Neural cell (in vitro differentiated cells): ENCODE data around the gene DNAJB7. TPM values are rescaled to one million over a fixed set of nuclear protein-coding genes. Genes with fewer than 3 reads are reported as not detected.
A peak's percentile ranks its signal among the peaks of the same experiment; 100 is the strongest.

Experiments used
- H2AFZ ChIP-seq: fragments of 200-600, 300-800 bp; sonication (generic), shearing (Covaris generic); 2 replicates; pipeline ENCODE4 v1.6.0; 2014; ENCODE audit warnings: low read depth, mild to moderate bottlenecking, antibody characterized with exemption, low read length, moderate library complexity
- H3F3A ChIP-seq: fragments of 200-600 bp; shearing (Covaris generic); 2 replicates; pipeline ENCODE4 v1.6.1; 2016; ENCODE audit warnings: mild to moderate bottlenecking, moderate library complexity, mixed read lengths, antibody characterized with exemption, low read length; ENCODE audit not compliant: insufficient read depth, poor library complexity, severe bottlenecking
- H3K27ac ChIP-seq: fragments of 200-600, 300-800 bp; sonication (generic), shearing (Covaris generic); 2 replicates; pipeline ENCODE4 v1.5.1; 2014; ENCODE audit warnings: mild to moderate bottlenecking, low read length, moderate library complexity
- H3K27me3 ChIP-seq: fragments of 300-800, 200-600 bp; sonication (generic), shearing (Covaris generic); 2 replicates; pipeline ENCODE4 v1.6.0; 2014; ENCODE audit warnings: mild to moderate bottlenecking, low read depth, low read length, moderate library complexity; ENCODE audit not compliant: insufficient read depth
- H3K36me3 ChIP-seq: fragments of 300-800, 200-600 bp; sonication (generic), shearing (Covaris generic); 2 replicates; pipeline ENCODE4 v1.5.1; 2014; ENCODE audit warnings: mild to moderate bottlenecking, antibody characterized with exemption, low read length, moderate library complexity; ENCODE audit not compliant: insufficient read depth
- H3K4me2 ChIP-seq: fragments of 300-800, 200-600 bp; sonication (generic), shearing (Covaris generic); 2 replicates; pipeline ENCODE4 v1.6.0; 2014; ENCODE audit warnings: mild to moderate bottlenecking, low read length
- H3K4me3 ChIP-seq: fragments of 300-800, 200-600 bp; sonication (generic), shearing (Covaris generic); 2 replicates; pipeline ENCODE4 v1.5.1; 2014; ENCODE audit warnings: mild to moderate bottlenecking, low read length, moderate library complexity
- H3K79me2 ChIP-seq: fragments of 200-600 bp; shearing (Covaris generic); replicated peaks from 2 replicates; pipeline ENCODE4 v1.6.0; 2014; ENCODE audit warnings: mild to moderate bottlenecking, low read length, moderate library complexity; ENCODE audit not compliant: insufficient read depth
- H3K9ac ChIP-seq: fragments of 300-800, 200-600 bp; sonication (generic), shearing (Covaris generic); 2 replicates; pipeline ENCODE4 v1.6.1; 2016; ENCODE audit warnings: mild to moderate bottlenecking, low read length, mixed read lengths
- H3K9me2 ChIP-seq: fragments of 200-600 bp; shearing (Covaris generic); 2 replicates; pipeline ENCODE4 v1.6.1; 2016; ENCODE audit warnings: mild to moderate bottlenecking, low read length, mixed read lengths; ENCODE audit not compliant: insufficient read depth
- H3K9me3 ChIP-seq: fragments of 200-600, 300-800 bp; sonication (generic), shearing (Covaris generic); 2 replicates; pipeline ENCODE4 v1.6.1; 2016; ENCODE audit warnings: mild to moderate bottlenecking, mixed run types, low read length, moderate library complexity, mixed read lengths
- H4K20me1 ChIP-seq: fragments of 200-600 bp; shearing (Covaris generic); 2 replicates; pipeline ENCODE4 v1.6.1; 2016; ENCODE audit warnings: mild to moderate bottlenecking, mixed run types; ENCODE audit not compliant: insufficient read depth
- EP300 ChIP-seq: fragments of 450-650 bp; conservative IDR thresholded peaks from 2 replicates; pipeline ENCODE4 v1.6.1; 2014; ENCODE audit warnings: antibody characterized with exemption, mild to moderate bottlenecking, moderate library complexity; ENCODE audit not compliant: poor library complexity, severe bottlenecking
- EZH2 ChIP-seq: fragments of 200-600, 300-800 bp; shearing (Covaris generic), sonication (generic); IDR thresholded peaks from 2 replicates; pipeline ENCODE4 v1.6.1; 2014; ENCODE audit warnings: antibody characterized with exemption, low read length, borderline replicate concordance, mild to moderate bottlenecking; ENCODE audit not compliant: insufficient read depth, poor library complexity, severe bottlenecking
- MXI1 ChIP-seq: fragments of 450-650 bp; conservative IDR thresholded peaks from 2 replicates; pipeline ENCODE4 v1.6.1; 2014; ENCODE audit warnings: antibody characterized with exemption, mild to moderate bottlenecking; ENCODE audit not compliant: poor library complexity, severe bottlenecking
- POLR2AphosphoS5 ChIP-seq: IDR thresholded peaks from 2 replicates; pipeline ENCODE4 v1.6.1; 2012
- RAD21 ChIP-seq: fragments of 450-650 bp; conservative IDR thresholded peaks from 2 replicates; pipeline ENCODE4 v1.6.1; 2014; ENCODE audit warnings: antibody characterized with exemption, mild to moderate bottlenecking, moderate library complexity
- SMC3 ChIP-seq: fragments of 450-650 bp; conservative IDR thresholded peaks from 2 replicates; pipeline ENCODE4 v1.6.1; 2014; ENCODE audit warnings: antibody characterized with exemption, mild to moderate bottlenecking, moderate library complexity; ENCODE audit not compliant: poor library complexity
- TAF1 ChIP-seq: IDR thresholded peaks from 2 replicates; pipeline ENCODE4 v1.6.1; 2012; ENCODE audit warnings: low read depth
- polyA plus RNA-seq: library from polyadenylated mRNA; depleted of rRNA; stranded (reverse); fragments of >200 nt; gene quantifications from 2 replicates; pipeline ENCODE4 v1.2.3, GENCODE V29; 2014
- TF ChIP-seq, protein P1 (sequence below): IDR thresholded peaks from 2 replicates; pipeline ENCODE4 v1.6.1; 2012; ENCODE audit warnings: borderline replicate concordance
- TF ChIP-seq, protein P2 (sequence below): fragments of 450-650 bp; IDR thresholded peaks from 2 replicates; pipeline ENCODE4 v1.5.1; 2014; ENCODE audit warnings: antibody characterized with exemption, mild to moderate bottlenecking, moderate library complexity; ENCODE audit not compliant: poor library complexity, severe bottlenecking

DNAJB7 gene
- polyA plus RNA-seq, 1 donor from 2014 or later, result not detected

DNA sequence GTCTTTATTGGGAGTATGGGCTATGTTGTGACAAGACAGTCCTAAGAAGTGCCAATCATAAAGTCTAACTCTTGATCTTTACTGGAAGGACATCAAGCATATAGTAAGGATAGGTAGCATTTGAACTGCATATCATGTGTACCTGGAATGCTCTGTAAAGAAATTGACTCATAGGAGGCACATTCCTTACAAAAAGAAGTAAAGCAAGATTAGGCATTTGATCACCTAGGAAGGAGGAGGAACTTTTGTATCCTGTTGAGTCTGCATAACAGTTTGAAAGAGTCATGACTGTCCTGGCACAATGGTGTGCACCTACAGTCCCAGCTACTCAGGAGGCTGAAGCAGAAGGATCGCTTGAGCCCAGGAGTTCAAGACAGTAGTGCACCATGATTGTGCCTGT is 42.2 kb upstream of the DNAJB7 start:
- H3K79me2 ChIP-seq, result no peaks in the 10 kb centered on the region
- H4K20me1 ChIP-seq, result no peaks in the 10 kb centered on the region
- H3F3A ChIP-seq, result no peaks in the 10 kb centered on the region
- no peak overlapping the region for H3K4me2 ChIP-seq
- no peak overlapping the region for H3K4me3 ChIP-seq
- no peaks in the 10 kb centered on the region for H3K36me3 ChIP-seq
- no peak overlapping the region for H3K9ac ChIP-seq
- no peak overlapping the region for H2AFZ ChIP-seq
- H3K9me2 ChIP-seq, result no peaks in the 10 kb centered on the region
- H3K9me3 ChIP-seq, result no peaks in the 10 kb centered on the region
- no peaks in the 10 kb centered on the region for H3K27me3 ChIP-seq
- H3K27ac ChIP-seq, result no peak overlapping the region
- TF ChIP-seq POLR2AphosphoS5, result no peak
- no peak for TF ChIP-seq SMC3
- TF ChIP-seq, protein P1, sequence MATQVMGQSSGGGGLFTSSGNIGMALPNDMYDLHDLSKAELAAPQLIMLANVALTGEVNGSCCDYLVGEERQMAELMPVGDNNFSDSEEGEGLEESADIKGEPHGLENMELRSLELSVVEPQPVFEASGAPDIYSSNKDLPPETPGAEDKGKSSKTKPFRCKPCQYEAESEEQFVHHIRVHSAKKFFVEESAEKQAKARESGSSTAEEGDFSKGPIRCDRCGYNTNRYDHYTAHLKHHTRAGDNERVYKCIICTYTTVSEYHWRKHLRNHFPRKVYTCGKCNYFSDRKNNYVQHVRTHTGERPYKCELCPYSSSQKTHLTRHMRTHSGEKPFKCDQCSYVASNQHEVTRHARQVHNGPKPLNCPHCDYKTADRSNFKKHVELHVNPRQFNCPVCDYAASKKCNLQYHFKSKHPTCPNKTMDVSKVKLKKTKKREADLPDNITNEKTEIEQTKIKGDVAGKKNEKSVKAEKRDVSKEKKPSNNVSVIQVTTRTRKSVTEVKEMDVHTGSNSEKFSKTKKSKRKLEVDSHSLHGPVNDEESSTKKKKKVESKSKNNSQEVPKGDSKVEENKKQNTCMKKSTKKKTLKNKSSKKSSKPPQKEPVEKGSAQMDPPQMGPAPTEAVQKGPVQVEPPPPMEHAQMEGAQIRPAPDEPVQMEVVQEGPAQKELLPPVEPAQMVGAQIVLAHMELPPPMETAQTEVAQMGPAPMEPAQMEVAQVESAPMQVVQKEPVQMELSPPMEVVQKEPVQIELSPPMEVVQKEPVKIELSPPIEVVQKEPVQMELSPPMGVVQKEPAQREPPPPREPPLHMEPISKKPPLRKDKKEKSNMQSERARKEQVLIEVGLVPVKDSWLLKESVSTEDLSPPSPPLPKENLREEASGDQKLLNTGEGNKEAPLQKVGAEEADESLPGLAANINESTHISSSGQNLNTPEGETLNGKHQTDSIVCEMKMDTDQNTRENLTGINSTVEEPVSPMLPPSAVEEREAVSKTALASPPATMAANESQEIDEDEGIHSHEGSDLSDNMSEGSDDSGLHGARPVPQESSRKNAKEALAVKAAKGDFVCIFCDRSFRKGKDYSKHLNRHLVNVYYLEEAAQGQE, result no peak
- no peak for TF ChIP-seq TAF1
- no peak for TF ChIP-seq MXI1
- TF ChIP-seq EZH2, result no peak
- no peak for TF ChIP-seq EP300
- TF ChIP-seq, protein P2, sequence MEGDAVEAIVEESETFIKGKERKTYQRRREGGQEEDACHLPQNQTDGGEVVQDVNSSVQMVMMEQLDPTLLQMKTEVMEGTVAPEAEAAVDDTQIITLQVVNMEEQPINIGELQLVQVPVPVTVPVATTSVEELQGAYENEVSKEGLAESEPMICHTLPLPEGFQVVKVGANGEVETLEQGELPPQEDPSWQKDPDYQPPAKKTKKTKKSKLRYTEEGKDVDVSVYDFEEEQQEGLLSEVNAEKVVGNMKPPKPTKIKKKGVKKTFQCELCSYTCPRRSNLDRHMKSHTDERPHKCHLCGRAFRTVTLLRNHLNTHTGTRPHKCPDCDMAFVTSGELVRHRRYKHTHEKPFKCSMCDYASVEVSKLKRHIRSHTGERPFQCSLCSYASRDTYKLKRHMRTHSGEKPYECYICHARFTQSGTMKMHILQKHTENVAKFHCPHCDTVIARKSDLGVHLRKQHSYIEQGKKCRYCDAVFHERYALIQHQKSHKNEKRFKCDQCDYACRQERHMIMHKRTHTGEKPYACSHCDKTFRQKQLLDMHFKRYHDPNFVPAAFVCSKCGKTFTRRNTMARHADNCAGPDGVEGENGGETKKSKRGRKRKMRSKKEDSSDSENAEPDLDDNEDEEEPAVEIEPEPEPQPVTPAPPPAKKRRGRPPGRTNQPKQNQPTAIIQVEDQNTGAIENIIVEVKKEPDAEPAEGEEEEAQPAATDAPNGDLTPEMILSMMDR, result no peak
- no peak for TF ChIP-seq RAD21

DNA sequence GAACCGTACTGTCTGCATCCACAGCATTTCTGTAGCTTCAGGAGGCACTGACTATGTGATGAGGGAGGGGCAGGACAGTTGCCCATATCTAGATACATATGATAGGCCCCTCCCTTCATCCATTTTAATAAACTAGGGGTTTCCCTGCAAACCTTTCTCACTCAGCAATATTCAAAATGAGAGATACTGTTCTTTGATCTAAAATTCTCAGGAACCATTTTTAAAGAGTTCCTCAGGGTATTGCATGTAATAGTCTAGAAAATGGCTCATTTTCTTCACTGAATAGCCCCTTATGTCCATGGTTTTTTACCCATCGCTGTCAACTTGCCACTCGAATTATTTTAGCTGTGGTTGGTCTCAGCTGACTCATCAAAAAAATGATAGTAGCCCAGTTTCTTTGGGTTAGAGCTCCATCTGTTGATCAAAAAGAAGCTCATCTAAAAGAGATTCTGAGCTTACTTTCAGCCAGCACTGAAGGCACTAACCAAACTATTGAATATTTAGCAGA is 37.0 kb upstream of the DNAJB7 start:
- no peak for TF ChIP-seq EZH2
- TF ChIP-seq, protein P2, result peak; percentile 73
- TF ChIP-seq SMC3, result peak; percentile 71
- peak; percentile 81 for TF ChIP-seq RAD21

More for the DNA sequence above, 37.0 kb upstream of the DNAJB7 start:
- no peaks in the 10 kb centered on the region for H3K9me2 ChIP-seq
- H3K27ac ChIP-seq, result no peak overlapping the region
- no peaks in the 10 kb centered on the region for H3K9me3 ChIP-seq
- no peak overlapping the region for H3K4me3 ChIP-seq
- no peaks in the 10 kb centered on the region for H4K20me1 ChIP-seq
- no peaks in the 10 kb centered on the region for H3K27me3 ChIP-seq
- H3K4me2 ChIP-seq, result no peak overlapping the region
- H2AFZ ChIP-seq, result no peak overlapping the region
- H3F3A ChIP-seq, result no peaks in the 10 kb centered on the region
- no peaks in the 10 kb centered on the region for H3K36me3 ChIP-seq
- H3K9ac ChIP-seq, result no peak overlapping the region
- H3K79me2 ChIP-seq, result no peaks in the 10 kb centered on the region
